Sciatic nerve (tissue), 2 donors: ENCODE measurements around the gene DKK2. TPM values are rescaled to one million over a fixed set of nuclear protein-coding genes. Genes with fewer than 3 reads are reported as not detected.
A peak's percentile ranks its signal among the peaks of the same experiment; 100 is the strongest.
"Not testable (repeated sequence)": the region's sequence is repeated elsewhere in the genome, so short reads cannot be mapped to it uniquely, and the experiment has no call there.

Experiments used
- ATAC-seq: fragments of 200-7000 bp; cut with Tn5 transposase; one replicate; pipeline ENCODE4 v1.9.1; 2020; ENCODE audit warnings: mild to moderate bottlenecking, moderate library complexity
- DNase-seq: peaks from one replicate; pipeline ENCODE4 v3.0.0-alpha.2; 2020; ENCODE audit warnings: low spot score
- intact Hi-C: fragments of 100-400 bp; cut with DNase I; formaldehyde crosslinking; loops from one replicate; pipeline ENCODE4 v1.14.2; 2022
- total RNA-seq: library from RNA; stranded (reverse); fragmentation: NEBNext Ultra II Directional; extraction: Animal tissue kit (Norgen Biotek cat#: 25700); gene quantifications from one replicate; pipeline ENCODE4 v1.2.1, GENCODE V29; 2021
- donor health status: DM: no; HTN: no; CAD: no.
- donor health status: DM: no; HTN: no; CAD: no.

DKK2 gene
- total RNA-seq, 1 donor from 2014 or later, result 16.5 TPM

DNA sequence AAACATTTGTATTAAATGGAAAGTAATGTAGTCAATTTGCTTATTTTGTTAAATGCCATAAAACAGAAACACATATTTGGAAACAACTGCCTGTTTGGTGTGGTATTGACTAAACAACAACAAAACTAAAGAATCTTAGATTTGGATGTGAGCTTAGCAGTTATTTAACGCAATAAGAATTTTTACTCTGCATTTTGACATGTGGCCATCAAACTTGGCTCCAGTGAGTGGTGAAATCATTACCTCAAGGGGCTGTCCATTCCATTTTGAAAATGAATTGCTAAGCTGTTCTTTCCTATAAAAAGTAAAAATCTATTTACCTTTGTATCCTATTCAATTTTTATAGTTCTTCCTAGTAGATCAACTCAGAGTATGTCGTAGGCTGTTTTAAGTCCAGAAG, 84.2 kb downstream of the DKK2 start:
- intact Hi-C loops, result no loop called here
- DNase-seq (no peak), ATAC-seq (no peak)

DNA sequence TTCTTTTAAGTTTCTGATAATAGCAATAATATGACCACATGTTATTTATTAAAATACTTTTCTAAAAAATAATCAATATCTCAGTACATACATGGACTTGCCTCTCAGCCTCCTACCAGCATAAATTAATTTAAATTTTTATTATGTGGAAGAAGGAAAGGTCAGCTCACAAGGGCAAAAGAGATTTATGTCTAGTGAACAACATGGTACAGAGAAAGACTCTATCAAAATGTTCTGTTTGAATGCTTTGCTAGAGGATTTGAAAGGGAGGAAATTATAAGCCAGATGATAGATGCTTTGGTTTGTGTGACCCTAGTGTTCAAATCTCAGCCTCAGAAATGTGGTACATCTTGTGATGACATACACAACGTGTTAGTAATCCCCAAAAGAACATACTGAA, 94.3 kb downstream of the DKK2 start:
- intact Hi-C loops, result no loop called here
- ATAC-seq (no peak), DNase-seq (no peak)

DNA sequence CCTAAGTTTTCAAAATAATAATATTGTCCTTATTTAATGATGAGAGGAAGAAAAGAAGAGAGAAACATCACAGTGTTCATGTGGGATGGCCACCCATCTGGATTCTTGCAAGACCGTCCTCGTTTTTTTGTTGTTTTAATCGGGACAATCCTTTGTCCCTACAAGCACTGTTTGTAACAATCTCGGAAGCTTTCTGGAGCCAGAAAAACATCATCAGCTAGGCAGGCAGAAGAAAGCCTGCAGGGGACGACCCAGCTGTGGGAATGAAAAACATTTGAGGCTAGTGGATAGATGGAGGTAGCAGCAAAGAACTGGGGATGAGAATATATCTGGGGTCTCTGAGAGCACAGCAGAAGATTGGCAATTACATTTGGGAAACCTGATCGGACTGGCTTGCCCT, 105.6 kb downstream of the DKK2 start:
- ATAC-seq (no peak), DNase-seq (no peak)
- intact Hi-C loops, result no loop called here

DNA sequence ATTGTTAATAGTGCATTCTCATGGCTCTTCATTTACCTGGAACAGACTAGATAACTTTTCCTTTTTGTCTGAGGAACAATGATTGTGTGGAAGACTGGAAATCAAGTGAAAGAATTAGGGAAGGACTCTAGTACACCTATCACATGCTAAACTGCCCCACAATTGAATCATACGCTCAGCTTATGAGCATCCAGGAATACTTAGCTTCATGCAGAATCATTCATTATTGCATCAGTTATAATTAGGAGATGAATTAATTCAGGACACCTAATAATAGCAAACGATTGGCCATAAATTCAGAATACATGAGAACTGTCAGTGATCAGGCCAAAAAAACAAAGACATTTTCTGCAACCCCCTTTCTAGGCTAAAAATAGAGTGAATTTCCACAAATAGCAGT, 106.9 kb downstream of the DKK2 start:
- intact Hi-C loops, result no loop called here
- no peak for DNase-seq
- no peak for ATAC-seq

DNA sequence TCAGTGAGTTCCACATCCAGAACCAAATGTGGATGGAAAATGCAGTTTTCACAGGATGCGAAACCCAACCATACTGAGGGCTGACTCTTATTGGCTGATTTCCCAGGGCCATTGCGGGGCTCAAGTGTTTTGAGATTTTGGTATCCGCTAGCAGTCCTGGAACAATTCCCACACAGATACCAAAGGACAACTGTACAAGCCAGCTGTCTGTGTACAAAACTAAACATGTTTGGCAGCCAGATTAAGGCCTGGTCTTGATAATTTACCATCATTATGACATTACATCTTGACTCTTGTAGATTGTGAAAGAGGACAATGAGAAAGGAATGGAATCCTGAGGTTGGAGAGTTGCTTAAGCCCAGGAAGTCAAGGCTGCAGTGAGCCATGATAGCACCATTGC, 121.9 kb downstream of the DKK2 start:
- ATAC-seq, result no peak
- no peak for DNase-seq
- intact Hi-C loops, result no loop called here

DNA sequence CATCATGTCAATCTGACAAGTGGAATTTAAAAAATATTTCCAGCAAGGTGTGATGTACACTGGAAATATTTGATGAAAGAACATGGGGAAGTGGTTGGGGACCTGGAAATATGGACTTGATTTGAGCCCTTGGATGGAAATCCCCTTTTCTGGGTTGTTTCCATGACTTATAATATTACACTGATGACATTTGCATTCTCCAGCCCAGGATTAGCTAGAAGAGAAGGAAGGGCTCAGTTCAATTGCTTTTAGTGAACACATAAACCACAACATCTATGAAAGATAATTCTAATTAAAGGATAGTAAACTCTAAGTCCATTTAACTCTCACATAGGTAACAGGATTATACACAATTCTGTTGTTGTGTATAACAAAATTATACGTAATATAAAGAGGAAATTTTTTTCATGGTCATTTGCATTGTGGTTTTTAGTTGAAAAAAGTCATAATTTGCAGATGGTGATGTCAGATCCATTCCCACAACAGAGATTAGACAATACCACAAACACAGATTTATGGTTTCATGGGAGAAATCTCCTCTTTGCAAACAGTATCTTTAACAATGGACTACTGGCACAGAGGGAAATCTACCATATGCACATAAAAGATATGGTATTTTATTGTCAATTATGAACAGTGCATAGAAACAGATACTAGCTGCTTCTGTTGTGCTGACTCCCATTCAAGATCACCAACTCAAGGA, 126.5 kb downstream of the DKK2 start:
- ATAC-seq (no peak), DNase-seq (no peak)
- intact Hi-C loops, result no loop called here

DNA sequence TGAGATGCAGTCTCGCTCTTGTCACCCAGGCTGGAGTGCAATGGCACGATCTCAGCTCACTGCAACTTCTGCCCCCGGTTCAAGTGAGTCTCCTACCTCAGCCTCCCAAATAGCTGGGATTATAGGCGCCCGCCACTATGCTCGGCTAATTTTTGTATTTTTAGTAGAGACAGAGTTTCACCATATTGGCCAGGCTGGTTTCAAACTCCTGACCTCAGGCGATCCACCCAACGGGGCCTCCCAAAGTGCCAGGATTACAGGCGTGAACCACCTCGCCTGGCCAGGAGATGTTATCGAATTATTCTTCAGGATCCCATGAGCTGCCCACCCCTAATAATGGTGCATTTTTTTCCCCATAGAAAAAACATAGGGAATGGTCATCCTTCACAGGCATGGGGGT, 128.1 kb downstream of the DKK2 start:
- ATAC-seq, intact Hi-C loops, DNase-seq: not testable (repeated sequence)

DNA sequence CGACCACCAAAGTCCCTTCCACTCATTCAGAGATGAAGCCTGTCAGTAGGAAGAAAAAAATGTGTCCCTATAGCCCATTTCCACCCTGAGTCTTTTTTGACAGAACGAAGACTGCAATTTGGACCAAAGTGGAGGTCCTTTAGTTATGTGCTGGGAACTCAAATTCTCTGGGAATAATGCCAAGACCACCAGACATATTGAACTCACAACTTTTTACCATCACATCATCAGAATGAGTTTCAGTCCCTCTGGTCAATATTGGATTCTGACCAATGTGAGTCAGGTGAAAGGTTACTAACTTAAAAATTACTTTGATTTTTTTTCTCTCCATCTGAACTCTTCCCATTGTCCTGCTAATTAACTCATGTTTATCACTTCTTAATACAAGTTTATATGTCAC, 128.9 kb downstream of the DKK2 start:
- ATAC-seq, result no peak
- no peak for DNase-seq
- intact Hi-C loops, result no loop called here

DNA sequence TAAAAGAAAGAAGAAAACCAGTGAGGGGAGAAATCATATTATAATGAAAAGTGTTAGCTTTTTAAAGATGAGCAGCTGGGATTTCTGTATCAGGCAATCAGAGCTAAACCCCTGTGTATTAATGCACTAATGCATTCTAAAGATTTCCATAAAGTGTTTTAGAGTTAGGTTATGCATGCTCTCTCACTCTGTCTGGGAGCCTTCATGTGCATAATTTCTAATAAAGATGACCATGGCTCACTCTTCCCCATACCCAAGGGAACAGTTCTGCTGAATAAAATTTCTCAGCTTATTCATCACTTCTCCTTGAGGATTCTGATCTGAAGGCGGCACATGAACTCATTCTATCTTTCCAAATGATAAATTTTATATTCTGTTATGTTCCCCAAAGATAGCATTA, 129.4 kb downstream of the DKK2 start:
- intact Hi-C loops, result no loop called here
- DNase-seq (no peak), ATAC-seq (no peak)

DNA sequence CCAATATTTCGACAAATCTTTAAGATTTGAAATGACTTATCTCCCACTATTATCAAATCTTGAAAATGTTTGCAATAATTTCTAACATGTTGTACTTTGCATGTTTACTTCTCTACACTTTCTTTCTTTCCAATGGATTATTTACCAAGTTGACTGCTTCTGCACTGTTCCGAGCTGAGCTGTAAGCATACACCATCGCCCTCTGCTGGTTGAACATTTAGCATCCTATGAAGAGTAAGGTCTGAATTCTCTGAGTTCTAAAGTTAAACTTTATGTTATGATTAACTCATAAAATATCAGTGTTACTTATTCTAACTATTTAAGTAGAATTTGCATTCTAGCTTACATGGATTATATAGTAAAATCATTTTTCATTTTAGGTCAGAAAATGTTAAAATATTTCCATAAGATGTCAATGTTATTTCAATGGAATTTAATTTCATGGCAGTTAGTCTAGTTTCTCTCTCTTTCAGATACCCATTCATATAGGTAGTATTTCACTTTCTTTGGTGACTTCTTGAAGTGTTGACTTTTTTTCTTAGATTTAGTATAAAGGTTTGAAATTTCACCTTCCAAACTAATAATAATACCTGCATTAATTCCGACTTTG, 137.4 kb downstream of the DKK2 start:
- DNase-seq (peak; percentile 48), ATAC-seq (peak; percentile 62)
- intact Hi-C loops, result no loop called here

DNA sequence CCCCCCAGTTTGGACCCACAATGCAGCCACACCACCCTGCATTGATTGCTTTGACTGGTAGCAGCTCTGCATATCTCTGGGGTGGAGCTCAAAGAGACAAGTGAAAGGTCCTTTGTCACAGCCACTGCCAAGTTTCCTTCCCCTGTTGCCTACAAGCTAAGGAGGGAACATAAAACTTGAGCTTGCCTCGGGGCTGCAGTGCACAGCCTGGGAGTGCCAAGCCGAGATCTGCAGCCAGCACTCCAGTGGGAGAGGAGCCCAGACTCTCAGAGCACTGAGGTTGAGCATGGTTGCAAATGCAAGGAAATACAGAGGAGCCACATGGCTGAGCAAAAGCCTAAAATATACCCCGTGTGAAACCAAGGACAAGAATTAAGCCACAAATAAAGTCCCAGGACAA, 142.2 kb downstream of the DKK2 start:
- ATAC-seq (peak; percentile 28), DNase-seq (peak; percentile 31)
- intact Hi-C loops, result no loop called here

DNA sequence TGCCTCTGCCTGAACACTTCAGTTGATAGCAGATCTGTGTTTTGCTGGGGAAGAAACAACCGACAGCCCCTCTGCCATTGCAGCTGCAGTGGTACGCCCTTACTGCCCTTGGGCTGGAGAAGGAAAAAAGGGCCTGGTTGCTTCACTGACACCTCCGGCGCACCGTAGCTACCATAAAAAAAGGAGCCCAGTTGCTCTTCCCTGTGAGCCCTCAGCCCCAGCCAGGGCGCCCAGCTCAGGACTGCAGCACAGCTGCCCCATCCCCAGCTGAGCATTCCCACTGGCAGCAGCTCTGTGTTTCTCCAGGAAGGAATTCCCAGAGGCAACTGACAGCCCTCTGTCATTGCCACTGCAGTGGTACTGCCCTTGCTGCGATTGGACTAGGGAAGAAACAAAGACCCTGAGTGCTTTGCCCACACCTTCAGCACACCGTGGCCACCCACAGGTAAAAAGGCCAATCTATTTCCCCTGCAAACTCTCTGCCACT, 142.7 kb downstream of the DKK2 start:
- intact Hi-C loops, result no loop called here
- ATAC-seq (no peak), DNase-seq (no peak)

DNA sequence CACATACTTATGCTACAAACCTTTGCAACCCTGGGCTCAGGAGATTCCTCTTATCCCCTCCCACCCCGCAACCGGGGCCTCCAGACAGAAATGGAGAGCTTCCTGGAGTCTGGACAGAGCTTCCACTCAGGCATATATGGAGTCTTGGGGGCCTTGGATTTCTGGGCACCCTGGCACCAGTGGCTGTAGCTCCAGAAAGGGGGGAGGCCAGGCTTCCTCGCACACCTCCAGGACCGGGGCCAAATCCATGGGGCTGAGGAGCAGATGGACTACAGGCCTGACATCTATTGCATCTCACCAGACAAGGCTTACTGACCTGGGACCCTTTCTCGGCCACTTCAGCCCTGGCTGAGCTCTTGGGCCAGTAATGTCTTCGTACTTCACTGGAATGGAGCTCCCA, 143.3 kb downstream of the DKK2 start:
- ATAC-seq (no peak), DNase-seq (no peak)
- intact Hi-C loops, result no loop called here

DNA sequence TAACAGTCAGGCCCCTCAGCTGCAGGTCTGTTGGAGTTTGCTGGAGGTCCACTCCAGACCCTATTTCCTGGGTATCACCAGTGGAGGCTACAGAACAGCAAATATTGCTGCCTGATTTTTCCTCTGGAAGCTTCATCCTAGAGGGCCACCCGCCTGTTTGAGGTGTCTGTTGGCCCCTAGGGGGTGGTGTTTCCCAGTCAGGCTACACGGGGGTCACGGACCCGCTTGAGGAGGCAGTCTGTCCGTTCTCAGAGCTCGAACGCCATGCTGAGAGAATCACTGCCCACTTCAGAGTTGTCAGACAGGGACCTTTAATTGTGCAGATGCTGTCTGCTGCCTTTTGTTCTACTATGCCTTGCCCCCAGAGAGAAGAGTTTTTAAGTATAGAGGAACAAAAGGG, 160.8 kb downstream of the DKK2 start:
- DNase-seq, result no peak
- ATAC-seq, result no peak
- intact Hi-C loops, result no loop called here
